Glutamatergic neuron (in vitro differentiated cells): ENCODE measurements around the gene MICAL3. TPM values are rescaled to one million over a fixed set of nuclear protein-coding genes. Genes with fewer than 3 reads are reported as not detected.

ENCODE experiments used
- DNase-seq: peaks from one replicate; pipeline ENCODE4 v3.0.0; 2022
- H3K27ac Mint-ChIP-seq: one replicate; pipeline ENCODE4 v1.8.0; 2020; ENCODE audit warnings: mild to moderate bottlenecking, mixed read lengths, inconsistent platforms; ENCODE audit not compliant: unreplicated experiment
- H3K27me3 Mint-ChIP-seq: one replicate; pipeline ENCODE4 v1.8.0; 2020; ENCODE audit warnings: mild to moderate bottlenecking, moderate library complexity, mixed read lengths, inconsistent platforms; ENCODE audit not compliant: unreplicated experiment
- H3K36me3 Mint-ChIP-seq: one replicate; pipeline ENCODE4 v1.8.0; 2020; ENCODE audit warnings: mild to moderate bottlenecking, mixed read lengths, inconsistent platforms; ENCODE audit not compliant: unreplicated experiment
- H3K4me1 Mint-ChIP-seq: one replicate; pipeline ENCODE4 v1.8.0; 2020; ENCODE audit warnings: mild to moderate bottlenecking, low read depth, mixed read lengths, inconsistent platforms; ENCODE audit not compliant: unreplicated experiment
- H3K4me3 Mint-ChIP-seq: one replicate; pipeline ENCODE4 v1.8.0; 2020; ENCODE audit warnings: mild to moderate bottlenecking, mixed read lengths, inconsistent platforms; ENCODE audit not compliant: unreplicated experiment
- H3K9me3 Mint-ChIP-seq: one replicate; pipeline ENCODE4 v1.8.0; 2020; ENCODE audit warnings: mild to moderate bottlenecking, moderate library complexity, mixed read lengths, inconsistent platforms; ENCODE audit not compliant: unreplicated experiment
- total RNA-seq: library from RNA; stranded (reverse); fragmentation: NEBNext Ultra II Directional; extraction: Animal tissue kit (Norgen Biotek cat#: 25700); gene quantifications from one replicate; pipeline ENCODE4 v1.2.1, GENCODE V29; 2021; ENCODE audit not compliant: unreplicated experiment
- TF ChIP-seq, protein P1 (sequence below): fragments of 200-600 bp; sonication (generic); IDR thresholded peaks from one replicate; pipeline ENCODE4 v1.5.0; 2021; ENCODE audit not compliant: partially characterized antibody, unreplicated experiment

Gene MICAL3
- total RNA-seq, 1 donor from 2014 or later, result 132 TPM

- H3K4me1 Mint-ChIP-seq, result peaks cover 18% of the 10 kb centered on the region
- H3K27me3 Mint-ChIP-seq, result peaks cover 9% of the 10 kb centered on the region
- H3K4me3 Mint-ChIP-seq, result no peak overlapping the region
- no peak for DNase-seq
- peaks cover 4% of the 10 kb centered on the region for H3K36me3 Mint-ChIP-seq
- peak overlapping the region; percentile 22 for H3K27ac Mint-ChIP-seq
- TF ChIP-seq, protein P1, sequence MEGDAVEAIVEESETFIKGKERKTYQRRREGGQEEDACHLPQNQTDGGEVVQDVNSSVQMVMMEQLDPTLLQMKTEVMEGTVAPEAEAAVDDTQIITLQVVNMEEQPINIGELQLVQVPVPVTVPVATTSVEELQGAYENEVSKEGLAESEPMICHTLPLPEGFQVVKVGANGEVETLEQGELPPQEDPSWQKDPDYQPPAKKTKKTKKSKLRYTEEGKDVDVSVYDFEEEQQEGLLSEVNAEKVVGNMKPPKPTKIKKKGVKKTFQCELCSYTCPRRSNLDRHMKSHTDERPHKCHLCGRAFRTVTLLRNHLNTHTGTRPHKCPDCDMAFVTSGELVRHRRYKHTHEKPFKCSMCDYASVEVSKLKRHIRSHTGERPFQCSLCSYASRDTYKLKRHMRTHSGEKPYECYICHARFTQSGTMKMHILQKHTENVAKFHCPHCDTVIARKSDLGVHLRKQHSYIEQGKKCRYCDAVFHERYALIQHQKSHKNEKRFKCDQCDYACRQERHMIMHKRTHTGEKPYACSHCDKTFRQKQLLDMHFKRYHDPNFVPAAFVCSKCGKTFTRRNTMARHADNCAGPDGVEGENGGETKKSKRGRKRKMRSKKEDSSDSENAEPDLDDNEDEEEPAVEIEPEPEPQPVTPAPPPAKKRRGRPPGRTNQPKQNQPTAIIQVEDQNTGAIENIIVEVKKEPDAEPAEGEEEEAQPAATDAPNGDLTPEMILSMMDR, result no peak
- H3K9me3 Mint-ChIP-seq, result peaks cover 5% of the 10 kb centered on the region
Measured at GRCh38 chr22:17846326-17846992, 177.9 kb downstream of the MICAL3 start.

DNA sequence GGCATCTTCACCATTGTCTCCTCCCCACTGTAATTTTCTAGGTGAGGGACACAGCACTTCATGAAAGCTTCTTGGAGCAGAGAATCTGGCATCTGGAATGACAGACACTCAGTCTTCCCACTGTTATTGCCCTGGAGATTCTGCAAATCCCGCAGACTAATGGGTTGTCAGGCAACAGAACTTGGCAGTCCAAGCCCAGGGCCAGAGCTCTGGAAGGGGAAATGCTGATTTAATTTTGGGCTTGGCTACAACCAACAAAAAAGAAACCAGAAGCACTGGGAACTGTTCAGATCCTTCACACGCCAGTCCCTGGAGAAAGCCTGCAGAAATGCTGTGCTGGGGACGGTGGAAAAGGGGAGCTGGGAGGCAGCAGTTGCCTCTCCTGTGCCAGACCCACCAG is 178.6 kb downstream of the MICAL3 start:
- peaks cover 4% of the 10 kb centered on the region for H3K36me3 Mint-ChIP-seq
- H3K9me3 Mint-ChIP-seq, result peaks cover 5% of the 10 kb centered on the region
- H3K4me1 Mint-ChIP-seq, result peaks cover 18% of the 10 kb centered on the region
- H3K27me3 Mint-ChIP-seq, result peaks cover 9% of the 10 kb centered on the region
- no peak overlapping the region for H3K4me3 Mint-ChIP-seq
- DNase-seq, result no peak
- H3K27ac Mint-ChIP-seq, result no peak overlapping the region
- TF ChIP-seq, protein P1, result no peak

GRCh38 chr22:17845327-17845726 is 179.0 kb downstream of the MICAL3 start:
- Mint-ChIP-seq H3K9me3 (peaks cover 5% of the 10 kb centered on the region), H3K4me1 (peaks cover 18% of the 10 kb centered on the region), H3K27ac (no peak overlapping the region), H3K36me3 (peaks cover 4% of the 10 kb centered on the region), H3K4me3 (peak overlapping the region; percentile 10), H3K27me3 (peaks cover 9% of the 10 kb centered on the region)
- TF ChIP-seq, protein P1, result no peak
- DNase-seq, result no peak

GRCh38 chr22:17844150-17844549 is 180.2 kb downstream of the MICAL3 start:
- peaks cover 18% of the 10 kb centered on the region for H3K4me1 Mint-ChIP-seq
- H3K27me3 Mint-ChIP-seq, result peaks cover 5% of the 10 kb centered on the region
- no peak overlapping the region for H3K27ac Mint-ChIP-seq
- peaks cover 4% of the 10 kb centered on the region for H3K36me3 Mint-ChIP-seq
- no peak for DNase-seq
- TF ChIP-seq, protein P1, result no peak
- H3K4me3 Mint-ChIP-seq, result no peak overlapping the region
- H3K9me3 Mint-ChIP-seq, result peaks cover 5% of the 10 kb centered on the region

- Mint-ChIP-seq H3K27ac (no peak overlapping the region), H3K36me3 (peaks cover 4% of the 10 kb centered on the region), H3K4me1 (peaks cover 14% of the 10 kb centered on the region), H3K9me3 (peaks cover 5% of the 10 kb centered on the region), H3K27me3 (peaks cover 2% of the 10 kb centered on the region), H3K4me3 (no peak overlapping the region)
- TF ChIP-seq, protein P1, result no peak
- DNase-seq, result no peak
Measured at GRCh38 chr22:17842386-17842785, 182.0 kb downstream of the MICAL3 start.
